RWPE1 (cell line): Measurements from ENCODE around the gene TLE4.

ENCODE experiments used
- CTCF ChIA-PET: fragments of 350-600 bp; sonication (Branson Sonifier 250); formaldehyde crosslinking; extraction: SDS; loops from one replicate; lab custom pipeline; 2021; lab: Yijun Ruan, JAX
- POLR2A ChIA-PET: fragments of 400-600 bp; formaldehyde crosslinking; extraction: SDS; loops from one replicate; lab custom pipeline; 2020; ENCODE audit warnings: antibody characterized with exemption; ENCODE audit not compliant: low non-redundant PET; lab: Yijun Ruan, JAX
- DNase-seq: peaks from one replicate; pipeline ENCODE4 v3.0.0; 2012; ENCODE audit warnings: low spot score
- H3K27ac ChIP-seq: fragments of 450-650 bp; 2 replicates; pipeline ENCODE4 v1.5.1; 2017
- TF ChIP-seq, protein P1 (sequence below): fragments of 450-650 bp; conservative IDR thresholded peaks from 2 replicates; pipeline ENCODE4 v1.5.1; 2017; ENCODE audit warnings: low read depth, mild to moderate bottlenecking

Gene TLE4

DNA sequence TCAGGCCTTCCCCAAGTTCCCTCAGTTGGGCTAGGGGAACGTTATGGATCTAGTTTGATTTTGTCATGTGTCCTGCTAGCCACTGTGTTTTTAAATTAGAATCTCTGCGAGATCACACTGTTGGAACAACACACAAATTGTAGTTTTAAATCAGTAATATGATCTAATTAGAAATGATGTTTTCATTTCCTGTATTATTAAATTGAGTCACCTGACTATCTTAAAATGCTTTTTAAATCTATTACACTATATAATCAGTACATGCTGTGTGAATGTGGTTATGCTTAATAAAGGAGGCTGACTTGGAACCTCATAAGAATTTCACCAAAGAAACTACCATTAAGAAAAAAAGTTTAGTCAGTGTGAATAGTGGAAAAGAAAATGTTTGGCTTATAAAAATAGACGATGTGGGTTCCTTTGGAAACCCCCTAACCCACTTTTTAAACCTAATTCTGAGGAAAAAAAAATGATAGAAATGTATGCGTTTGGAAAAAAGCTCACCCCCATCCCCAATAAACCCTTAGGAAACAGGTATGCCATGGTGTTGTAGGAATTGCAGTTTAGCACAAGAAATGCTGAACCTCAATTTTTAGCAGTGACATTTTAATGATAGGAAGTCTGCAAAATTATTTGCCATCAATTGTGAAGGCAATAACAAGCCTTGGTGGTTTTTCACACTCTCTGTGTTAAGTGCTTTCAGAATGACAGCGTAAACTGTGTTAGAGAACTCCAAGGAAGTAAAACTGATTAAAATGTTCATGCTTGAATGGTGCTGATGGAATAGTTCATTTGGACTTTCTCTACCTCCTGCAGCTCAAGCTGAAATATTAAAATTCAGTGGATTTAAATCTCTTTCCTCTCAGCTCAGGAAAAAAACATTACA is 59.0 kb downstream of the TLE4 start:
- DNase-seq = no peak
- ChIA-PET POLR2A (no interaction called here), CTCF (no interaction called here)
- TF ChIP-seq, protein P1, sequence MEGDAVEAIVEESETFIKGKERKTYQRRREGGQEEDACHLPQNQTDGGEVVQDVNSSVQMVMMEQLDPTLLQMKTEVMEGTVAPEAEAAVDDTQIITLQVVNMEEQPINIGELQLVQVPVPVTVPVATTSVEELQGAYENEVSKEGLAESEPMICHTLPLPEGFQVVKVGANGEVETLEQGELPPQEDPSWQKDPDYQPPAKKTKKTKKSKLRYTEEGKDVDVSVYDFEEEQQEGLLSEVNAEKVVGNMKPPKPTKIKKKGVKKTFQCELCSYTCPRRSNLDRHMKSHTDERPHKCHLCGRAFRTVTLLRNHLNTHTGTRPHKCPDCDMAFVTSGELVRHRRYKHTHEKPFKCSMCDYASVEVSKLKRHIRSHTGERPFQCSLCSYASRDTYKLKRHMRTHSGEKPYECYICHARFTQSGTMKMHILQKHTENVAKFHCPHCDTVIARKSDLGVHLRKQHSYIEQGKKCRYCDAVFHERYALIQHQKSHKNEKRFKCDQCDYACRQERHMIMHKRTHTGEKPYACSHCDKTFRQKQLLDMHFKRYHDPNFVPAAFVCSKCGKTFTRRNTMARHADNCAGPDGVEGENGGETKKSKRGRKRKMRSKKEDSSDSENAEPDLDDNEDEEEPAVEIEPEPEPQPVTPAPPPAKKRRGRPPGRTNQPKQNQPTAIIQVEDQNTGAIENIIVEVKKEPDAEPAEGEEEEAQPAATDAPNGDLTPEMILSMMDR = no peak
- no peak overlapping the region for H3K27ac ChIP-seq

DNA sequence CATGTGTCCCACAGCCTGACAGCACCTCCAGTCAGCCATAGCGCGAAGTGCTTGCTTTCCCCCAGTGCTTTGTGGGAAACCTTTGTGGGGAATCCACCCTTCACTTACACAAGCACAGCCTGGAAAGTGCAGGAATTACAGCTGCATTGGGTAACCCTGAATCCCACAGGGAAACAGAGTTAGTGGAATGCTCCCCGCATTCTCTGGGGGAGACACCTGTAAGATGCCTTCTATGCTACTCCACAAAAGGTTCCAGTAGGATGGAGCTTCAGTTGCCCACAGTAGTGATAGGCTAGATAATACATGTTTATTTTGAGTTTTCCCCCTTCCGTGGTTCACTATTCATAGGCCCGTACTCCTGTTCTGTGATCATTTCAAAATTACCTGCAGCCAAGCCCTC is 60.3 kb downstream of the TLE4 start:
- DNase-seq = no peak
- H3K27ac ChIP-seq = no peak overlapping the region
- ChIA-PET POLR2A (no interaction called here), CTCF (no interaction called here)
- TF ChIP-seq, protein P1 = no peak

DNA sequence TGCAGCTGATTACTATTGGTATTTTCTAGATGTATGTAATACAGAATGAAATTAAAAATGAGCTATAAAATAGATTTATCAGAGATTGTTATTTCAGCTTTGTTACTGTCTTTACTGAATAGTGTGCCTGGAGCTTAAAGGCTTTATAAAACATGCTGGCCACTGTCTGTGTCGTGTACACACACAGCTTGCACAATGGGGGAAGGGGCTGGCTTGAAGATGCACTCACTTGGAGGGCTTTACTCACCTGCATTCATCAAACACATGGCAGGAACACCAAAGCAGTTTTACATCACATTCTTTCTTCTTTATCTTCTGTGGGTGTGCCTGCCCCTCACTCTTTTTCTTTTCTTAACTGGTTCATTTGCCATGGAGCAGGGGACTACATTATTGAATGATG is 60.9 kb downstream of the TLE4 start:
- POLR2A ChIA-PET = no interaction called here
- no peak overlapping the region for H3K27ac ChIP-seq
- no peak for DNase-seq
- CTCF ChIA-PET = no interaction called here
- TF ChIP-seq, protein P1 = no peak

DNA sequence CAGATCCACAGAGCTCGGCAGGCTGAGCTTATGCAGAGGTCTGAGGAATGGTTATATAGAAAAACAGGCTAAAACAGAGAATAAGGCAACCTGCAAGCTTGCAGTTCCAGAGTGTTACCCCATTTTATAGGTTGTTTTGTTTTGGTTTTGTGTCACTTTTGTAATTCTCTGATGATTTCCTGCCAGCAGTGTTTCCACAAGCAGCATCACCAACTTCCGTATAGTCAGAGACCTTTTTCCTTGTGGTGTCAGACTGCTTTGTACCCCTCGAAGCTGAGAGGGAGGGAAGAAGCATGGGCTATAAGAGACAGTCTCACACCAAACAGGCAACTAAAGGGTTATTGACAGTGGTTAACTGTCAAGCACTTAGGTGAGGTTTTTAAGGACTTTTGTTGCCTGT is 61.8 kb downstream of the TLE4 start:
- H3K27ac ChIP-seq = no peak overlapping the region
- TF ChIP-seq, protein P1 = no peak
- ChIA-PET POLR2A (no interaction called here), CTCF (no interaction called here)
- DNase-seq = no peak

DNA sequence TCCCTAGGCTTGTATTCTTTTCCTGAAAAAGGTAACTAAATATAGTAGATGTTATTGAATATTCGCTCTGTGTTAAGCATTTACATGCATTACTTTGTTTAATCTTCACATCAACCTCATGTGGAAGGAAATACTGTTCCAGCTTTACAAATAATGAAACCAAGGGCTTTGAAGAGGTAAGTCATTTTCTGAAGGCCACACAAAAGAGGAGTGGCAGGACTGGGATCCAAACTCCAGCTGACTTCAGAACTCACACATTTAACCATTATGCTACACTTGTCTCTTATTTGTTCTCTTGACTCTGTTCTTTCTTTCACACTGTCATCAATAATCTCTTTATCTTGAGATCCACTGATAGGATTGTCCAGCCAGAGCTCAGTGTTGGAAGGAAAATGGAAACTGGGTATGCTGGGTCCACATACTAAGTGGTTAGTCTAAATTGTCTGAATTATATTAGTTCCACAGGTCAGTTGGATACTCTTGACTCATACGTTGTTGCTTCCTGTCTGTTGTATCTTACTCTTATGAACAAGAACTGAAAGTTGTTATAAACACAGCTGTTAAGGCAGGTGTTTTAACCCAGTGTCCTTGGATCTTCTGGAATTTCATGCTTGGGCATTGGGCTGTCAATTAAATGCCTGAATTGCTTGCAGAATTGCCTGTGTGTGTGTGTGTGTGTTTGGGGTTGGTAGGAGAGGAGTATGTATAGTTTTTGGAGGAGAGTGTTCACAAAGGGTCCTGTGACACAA is 65.6 kb downstream of the TLE4 start:
- DNase-seq = no peak
- CTCF ChIA-PET = no interaction called here
- no peak overlapping the region for H3K27ac ChIP-seq
- POLR2A ChIA-PET = no interaction called here
- TF ChIP-seq, protein P1 = no peak

DNA sequence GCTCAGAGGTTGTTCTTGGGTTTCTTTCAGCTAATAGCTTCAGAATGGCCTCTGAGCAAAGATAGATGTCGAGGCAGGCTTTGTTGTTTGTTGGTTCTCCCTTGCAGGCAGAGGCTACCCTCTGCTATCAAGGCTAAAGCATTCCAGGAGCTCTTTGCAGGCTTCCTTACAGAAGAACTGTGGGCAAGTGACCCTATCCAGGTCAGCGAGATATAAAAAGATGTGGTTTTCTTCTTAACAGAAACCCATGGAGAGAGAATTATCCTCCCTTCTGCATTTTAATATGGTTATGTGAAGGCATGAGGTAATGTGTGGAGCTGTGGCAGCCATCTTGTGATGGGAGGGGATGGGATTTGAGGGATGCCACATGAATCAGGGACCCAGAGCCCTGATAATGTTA is 67.0 kb downstream of the TLE4 start:
- CTCF ChIA-PET = no interaction called here

More for the DNA sequence above, 67.0 kb downstream of the TLE4 start:
- no peak for DNase-seq
- POLR2A ChIA-PET = no interaction called here
- TF ChIP-seq, protein P1 = no peak
- no peak overlapping the region for H3K27ac ChIP-seq
